B cell (primary cell): ENCODE data around the gene DERA. TPM values are rescaled to one million over a fixed set of nuclear protein-coding genes. Genes with fewer than 3 reads are reported as not detected.
"Not testable (repeated sequence)": the region's sequence is repeated elsewhere in the genome, so short reads cannot be mapped to it uniquely, and the experiment has no call there.

Source experiments
- ATAC-seq: fragments of 200-7000 bp; cut with Tn5 transposase; one replicate; pipeline ENCODE4 v1.10.0; 2021; ENCODE audit warnings: low read depth, mild to moderate bottlenecking, moderate number of reproducible peaks, moderate library complexity
- CTCF ChIA-PET: fragments of 350-600 bp; sonication (Branson Sonifier 250); formaldehyde crosslinking; loops from one replicate; lab custom pipeline; 2021; ENCODE audit warnings: antibody characterized with exemption, inconsistent platforms; lab: Charles Lee
- POLR2A ChIA-PET: fragments of 350-600 bp; sonication (Branson Sonifier 250); formaldehyde crosslinking; loops from one replicate; lab custom pipeline; 2021; ENCODE audit warnings: antibody characterized with exemption; lab: Charles Lee
- DNase-seq: peaks from one replicate; pipeline ENCODE4 v3.0.0; 2013
- H2AFZ ChIP-seq: 2 replicates; pipeline ENCODE4 v1.6.1; 2012; ENCODE audit warnings: mild to moderate bottlenecking, low read depth, low read length; ENCODE audit not compliant: insufficient read depth, poor library complexity, severe bottlenecking
- H3K27ac ChIP-seq, 2 donors: 1 replicate in 1 of 2; 2 replicates in 1 of 2; pipeline ENCODE4 v1.5.1; 2012 to 2013; ENCODE audit warnings: low read length in 2 of 2, mild to moderate bottlenecking in 2 of 2, moderate library complexity in 1 of 2
- H3K27me3 ChIP-seq, 4 experiments: fragments of 200-600 bp in 1 of 4; sonication (generic) in 1 of 4; replicated peaks in 1 of 4; 1 replicate in 2 of 4; 2 replicates in 2 of 4; pipeline versions ENCODE4 v1.6.1 to v1.7.0; 2013 to 2016; ENCODE audit warnings: low read length in 3 of 4, mild to moderate bottlenecking in 2 of 4, mixed read lengths in 1 of 4, moderate library complexity in 1 of 4; ENCODE audit not compliant: insufficient read depth in 4 of 4, control insufficient read depth in 3 of 4; ENCODE audit errors: control extremely low read depth in 1 of 4
- H3K36me3 ChIP-seq, 2 experiments: replicated peaks in 1 of 2; 1 replicate in 1 of 2; 2 replicates in 1 of 2; pipeline versions ENCODE4 v1.6.1 to v1.7.1; 2013; ENCODE audit warnings: low read length in 1 of 2; ENCODE audit not compliant: insufficient read depth in 2 of 2, control insufficient read depth in 1 of 2; ENCODE audit errors: control extremely low read depth in 1 of 2, extremely low read depth in 1 of 2
- H3K4me1 ChIP-seq, 2 donors: fragments of 200-600 bp in 1 of 2; sonication (generic) in 1 of 2; 1 replicate in 1 of 2; 2 replicates in 1 of 2; pipeline versions ENCODE4 v1.5.1 to v1.6.1; 2013 to 2017; ENCODE audit warnings: low read length in 2 of 2; ENCODE audit not compliant: control insufficient read depth in 2 of 2, insufficient read depth in 2 of 2
- H3K4me2 ChIP-seq: replicated peaks from 2 replicates; pipeline ENCODE3; 2012; ENCODE audit warnings: mild to moderate bottlenecking, low read depth, low read length; ENCODE audit not compliant: poor library complexity, severe bottlenecking
- H3K4me3 ChIP-seq, 5 experiments: fragments of 200-600 bp in 1 of 5; sonication (generic) in 1 of 5; 1 replicate in 3 of 5; 2 replicates in 2 of 5; pipeline versions ENCODE4 v1.5.1 to v1.7.0; 2011 to 2016; ENCODE audit warnings: low read length in 4 of 5, mild to moderate bottlenecking in 4 of 5, low read depth in 2 of 5, control low read depth in 1 of 5, moderate library complexity in 1 of 5; ENCODE audit not compliant: insufficient read depth in 1 of 5; ENCODE audit errors: control extremely low read depth in 1 of 5, extremely low read depth in 1 of 5
- H3K79me2 ChIP-seq: fragments of 200-600 bp; sonication (generic); one replicate; pipeline ENCODE4 v1.6.0; 2016; ENCODE audit warnings: low read length; ENCODE audit not compliant: control insufficient read depth, insufficient read depth
- H3K9ac ChIP-seq: fragments of 200-600 bp; sonication (generic); 2 replicates; pipeline ENCODE4 v1.6.1; 2017; ENCODE audit warnings: mild to moderate bottlenecking, low read length, moderate library complexity
- H3K9me3 ChIP-seq, 3 donors: one replicate each; pipeline versions ENCODE4 v1.6.1 to v1.7.1; 2013; ENCODE audit warnings: low read length in 2 of 3; ENCODE audit not compliant: control insufficient read depth in 2 of 3, insufficient read depth in 1 of 3; ENCODE audit errors: control extremely low read depth in 1 of 3
- H4K20me1 ChIP-seq: 2 replicates; pipeline ENCODE4 v1.6.0; 2012; ENCODE audit warnings: mild to moderate bottlenecking, low read length; ENCODE audit not compliant: insufficient read depth, control insufficient read depth, poor library complexity, severe bottlenecking
- H3K27ac Mint-ChIP-seq: one replicate; pipeline ENCODE4 v1.8.0; 2021; ENCODE audit warnings: mixed read lengths
- H3K27me3 Mint-ChIP-seq: one replicate; pipeline ENCODE4 v1.8.0; 2021; ENCODE audit warnings: mixed read lengths
- H3K4me1 Mint-ChIP-seq: one replicate; pipeline ENCODE4 v1.8.0; 2021; ENCODE audit warnings: mixed read lengths
- H3K4me3 Mint-ChIP-seq: one replicate; pipeline ENCODE4 v1.8.0; 2021; ENCODE audit warnings: mixed read lengths
- H3K9me3 Mint-ChIP-seq: one replicate; pipeline ENCODE4 v1.8.0; 2022; ENCODE audit warnings: mixed read lengths; ENCODE audit not compliant: insufficient read depth
- CTCF ChIP-seq: fragments of 200-600 bp; IDR thresholded peaks from one replicate; pipeline ENCODE4 v1.8.0; 2022; ENCODE audit warnings: antibody characterized with exemption, mild to moderate bottlenecking
- EZH2 ChIP-seq: IDR thresholded peaks from 2 replicates; pipeline ENCODE4 v1.6.1; 2012; ENCODE audit warnings: borderline replicate concordance, low read depth, mild to moderate bottlenecking, moderate library complexity, low read length; ENCODE audit not compliant: insufficient read depth, poor library complexity, severe bottlenecking
- WGBS: methylation state at CpG from one replicate; pipeline ENCODE4 v1.1.5; 2013; ENCODE audit warnings: missing lambda C conversion rate; ENCODE audit not compliant: insufficient coverage; 5-methylcytosine and 5-hydroxymethylcytosine counted together
- intact Hi-C: fragments of 100-400 bp; cut with micrococcal nuclease; formaldehyde crosslinking; loops from one replicate; pipeline ENCODE4 v1.10.0; 2022
- polyA plus RNA-seq: library from polyadenylated mRNA; depleted of rRNA; stranded (reverse); fragments of >200 nt; gene quantifications from 2 replicates; pipeline ENCODE4 v1.2.3, GENCODE V29; 2012
- total RNA-seq, 2 donors: library from RNA; stranded (reverse); fragments of 120-200 nt in 1 of 2; gene quantifications; 1 replicate in 1 of 2; 2 replicates in 1 of 2; pipeline versions ENCODE4 v1.2.3 to v1.2.4, GENCODE V29; 2013 to 2022

DERA gene
- total and polyA plus RNA-seq, 2 donors (not counting 1 experiment from before 2014, with no cell fraction given), result 9.4 to 20.5 TPM

GRCh38 chr12:16056910-16057309, 145.8 kb downstream of the DERA start:
- ChIA-PET CTCF (no interaction called here), POLR2A (no interaction called here)
- no peaks in the 10 kb centered on the region for H3K36me3 ChIP-seq
- no peaks in the 10 kb centered on the region for H3K79me2 ChIP-seq
- H3K27ac Mint-ChIP-seq, result no peak overlapping the region
- H3K27me3 Mint-ChIP-seq, result no peaks in the 10 kb centered on the region
- H3K27ac ChIP-seq, result no peak overlapping the region
- no peak overlapping the region for H3K4me2 ChIP-seq
- intact Hi-C loops, result no loop called here
- TF ChIP-seq EZH2 (no peak), CTCF (no peak)
- H3K9ac ChIP-seq, result no peak overlapping the region
- H3K9me3 ChIP-seq, result peaks cover 0 to 10% (median 0%) of the 10 kb centered on the region in 3 donors
- ATAC-seq, result no peak
- no peak overlapping the region for H3K4me3 ChIP-seq
- peaks cover 10% of the 10 kb centered on the region for H3K9me3 Mint-ChIP-seq
- H3K27me3 ChIP-seq, result no peaks in the 10 kb centered on the region
- H3K4me1 Mint-ChIP-seq, result no peaks in the 10 kb centered on the region
- no peak for DNase-seq
- WGBS, result 97% methylated on average over 5 of the region's 6 CpGs
- H3K4me1 ChIP-seq, result no peaks in the 10 kb centered on the region
- no peak overlapping the region for H3K4me3 Mint-ChIP-seq
- no peak overlapping the region for H2AFZ ChIP-seq
- no peaks in the 10 kb centered on the region for H4K20me1 ChIP-seq

- CTCF ChIA-PET, H3K36me3 ChIP-seq, H3K4me2 ChIP-seq, H3K27ac Mint-ChIP-seq, DNase-seq, H2AFZ ChIP-seq, H3K27me3 ChIP-seq, H3K4me1 ChIP-seq, ATAC-seq, H3K27ac ChIP-seq, POLR2A ChIA-PET, H3K9ac ChIP-seq, intact Hi-C loops, H3K4me3 ChIP-seq, H3K9me3 ChIP-seq, H3K9me3 Mint-ChIP-seq, H3K4me3 Mint-ChIP-seq, H3K27me3 Mint-ChIP-seq, H4K20me1 ChIP-seq, H3K79me2 ChIP-seq, H3K4me1 Mint-ChIP-seq: not testable (repeated sequence)
- WGBS, result 97% methylated on average over 31 of the region's 34 CpGs
These were observed 146.2 kb downstream of the DERA start for GRCh38 chr12:16057351-16057751.
